ENCODE data around the gene ADARB1. TPM values are rescaled to one million over a fixed set of nuclear protein-coding genes. Genes with fewer than 3 reads are reported as not detected.

ADARB1 gene
- total and polyA plus RNA-seq, 9 of the 15 experiments (the other 6 are each of a cell fraction or from before 2014, with no cell fraction given): 6.7 to 16.0 (median 8.3) TPM

- Histone ChIP-seq H3K9me1 (ENCODE audit: control insufficient read depth, insufficient read depth, low read length) (no peaks in the 10 kb centered on the region), H3K27ac (ENCODE audit: extremely low read depth, low read depth, low read length) (no peak overlapping the region), H3K4me1 (replicated peaks in 1 of 2; ENCODE audit: control insufficient read depth in 2 of 2, insufficient read depth in 2 of 2, low read length in 2 of 2) (peaks cover 15 to 22% of the 10 kb centered on the region in 2 experiments; a peak in 4 of 5 replicates), H3K9me3 (replicated peaks; ENCODE audit: control insufficient read depth, insufficient read depth, low read depth, low read length) (no peaks in the 10 kb centered on the region), H4K20me1 (replicated peaks; ENCODE audit: control insufficient read depth, insufficient read depth, low read length) (no peaks in the 10 kb centered on the region), H3K79me2 (ENCODE audit: control insufficient read depth, insufficient read depth, low read length) (no peaks in the 10 kb centered on the region), H3K4me2 (ENCODE audit: insufficient read depth, low read length) (no peak overlapping the region), H3K4me3 (no peak overlapping the region), H3K27me3 (ENCODE audit: control insufficient read depth in 2 of 2, insufficient read depth in 2 of 2, low read length in 2 of 2) (no peaks in the 10 kb centered on the region), H3K36me3 (ENCODE audit: control insufficient read depth, insufficient read depth, low read length) (no peaks in the 10 kb centered on the region), H3K9ac (ENCODE audit: insufficient read depth in 1 of 2, low read depth in 2 of 2, low read length in 2 of 2) (peak overlapping the region in 1 of 2 experiments; percentile 42; a peak in 2 of 4 replicates), H2AFZ (ENCODE audit: low read depth, low read length) (no peak overlapping the region)
- in situ Hi-C loops (cut with MboI): no loop called here
- BruUV-seq (replicated peaks): no TSS peak
- FAIRE-seq (peak; percentile 78), DNase-seq (ENCODE audit: extremely low read depth in 1 of 4, low spot score in 3 of 4) (peak in 2 of 4 experiments; percentile 43 to 47), ATAC-seq (0 out of 3 replicates have a peak, but pooled peaks have one; percentile 10)
- 67% methylated on average over 6 of the region's 6 CpGs for WGBS (ENCODE audit: insufficient coverage, low coverage, missing lambda C conversion rate)
- ChIA-PET POLR2A (interaction anchor here (3.3 kb wide), 1 partner anchor 9 kb away, joined by 13 read pairs; no protein-coding TSS in a partner anchor), CTCF (ENCODE audit: low intra/inter-chr PET ratio) (interaction anchor here (1.8 kb wide), 1 partner anchor 289 kb away, joined by 4 read pairs; no protein-coding TSS in a partner anchor)
- intact Hi-C loops (cut with micrococcal nuclease): loop anchor here (5.0 kb wide), 1 partner anchor 77 kb away; no protein-coding TSS in a partner anchor
- TF ChIP-seq NRF1 (conservative IDR thresholded peaks at IDR 0.05 in 1 of 2, IDR thresholded peaks at IDR 0.05 in 1 of 2) (no peak), HSF4 (CRISPR knock-in tag; IDR thresholded peaks at IDR 0.05; ENCODE audit: borderline replicate concordance) (no peak), SAFB2 (IDR thresholded peaks at IDR 0.05; ENCODE audit: borderline replicate concordance, low read depth, low read length, severe bottlenecking) (no peak), CREM (IDR thresholded peaks at IDR 0.05; ENCODE audit: low read depth) (no peak), FOXA3 (CRISPR knock-in tag; conservative IDR thresholded peaks at IDR 0.05 in 1 of 2, IDR thresholded peaks at IDR 0.05 in 1 of 2) (0 out of 4 replicates have a peak, but pooled peaks of 1 of the 2 experiments have one; percentile 13), ARHGAP35 (IDR thresholded peaks at IDR 0.05; ENCODE audit: partially characterized antibody) (no peak), ZNF318 (IDR thresholded peaks at IDR 0.05; ENCODE audit: borderline replicate concordance in 1 of 2, low read depth in 1 of 2) (no peak), MLLT1 (IDR thresholded peaks at IDR 0.05) (no peak)
Observed at GRCh38 chr21:45150638-45151131, 76.3 kb downstream of the ADARB1 start.

All from K562 (cell line).